Measurements from ENCODE around the gene NPR1.
"Not testable (repeated sequence)": the region's sequence is repeated elsewhere in the genome, so short reads cannot be mapped to it uniquely, and the experiment has no call there.

Gene NPR1

DNA sequence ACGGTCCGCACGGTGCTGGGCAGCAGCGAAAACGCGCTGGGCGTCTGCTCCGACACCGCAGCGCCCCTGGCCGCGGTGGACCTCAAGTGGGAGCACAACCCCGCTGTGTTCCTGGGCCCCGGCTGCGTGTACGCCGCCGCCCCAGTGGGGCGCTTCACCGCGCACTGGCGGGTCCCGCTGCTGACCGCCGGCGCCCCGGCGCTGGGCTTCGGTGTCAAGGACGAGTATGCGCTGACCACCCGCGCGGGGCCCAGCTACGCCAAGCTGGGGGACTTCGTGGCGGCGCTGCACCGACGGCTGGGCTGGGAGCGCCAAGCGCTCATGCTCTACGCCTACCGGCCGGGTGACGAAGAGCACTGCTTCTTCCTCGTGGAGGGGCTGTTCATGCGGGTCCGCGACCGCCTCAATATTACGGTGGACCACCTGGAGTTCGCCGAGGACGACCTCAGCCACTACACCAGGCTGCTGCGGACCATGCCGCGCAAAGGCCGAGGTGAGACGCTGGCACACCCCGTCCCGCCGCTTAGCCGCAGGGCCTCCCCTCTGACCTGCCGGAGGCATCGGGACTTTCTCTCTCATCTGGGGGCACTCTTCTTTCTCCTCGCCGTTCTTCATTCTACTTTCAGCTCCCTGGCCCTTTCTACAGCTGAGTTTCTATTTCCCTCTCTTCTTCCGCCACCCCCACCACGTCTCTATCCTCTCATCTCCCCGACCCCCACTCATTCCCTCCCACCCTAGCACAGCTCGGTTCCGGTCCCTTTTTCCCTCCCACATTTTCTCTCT lies 1.0 kb downstream of the NPR1 start:
- no peak for DNase-seq

DNA sequence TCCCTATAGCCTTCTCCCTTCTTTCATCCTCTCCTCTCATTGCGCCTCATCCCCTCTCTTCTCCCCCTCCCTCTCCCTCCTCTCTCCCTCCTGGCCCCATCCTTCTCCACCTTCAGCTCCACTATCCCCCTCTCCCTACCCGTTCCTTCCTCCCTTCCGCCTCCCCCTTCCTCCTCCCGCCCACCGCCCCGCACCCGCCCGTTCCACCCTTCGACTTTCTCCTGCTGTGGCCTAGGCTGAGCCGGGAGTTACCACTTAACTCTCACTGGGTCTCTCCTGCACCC lies 1.6 kb downstream of the NPR1 start:
- no peak for DNase-seq

DNA sequence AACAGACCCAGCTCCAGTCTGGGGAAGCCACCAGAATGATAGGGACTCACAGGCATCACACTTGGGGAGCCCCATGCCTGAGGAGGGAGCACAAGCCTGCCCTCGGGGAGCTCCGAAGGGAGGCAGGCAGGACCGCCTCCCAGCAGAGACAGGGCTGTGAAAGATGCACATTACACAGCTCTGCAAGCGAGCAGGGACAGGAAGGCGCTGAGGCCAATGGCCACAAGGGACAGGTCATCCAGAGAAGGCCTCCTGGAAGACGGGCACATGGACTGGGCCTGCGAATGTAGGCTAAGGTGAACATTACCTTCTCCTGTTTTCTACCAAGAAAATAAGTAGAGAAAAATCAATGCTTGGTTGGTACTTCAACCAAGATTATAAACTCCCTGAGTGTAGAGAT lies 4.2 kb downstream of the NPR1 start:
- no peak for DNase-seq

DNA sequence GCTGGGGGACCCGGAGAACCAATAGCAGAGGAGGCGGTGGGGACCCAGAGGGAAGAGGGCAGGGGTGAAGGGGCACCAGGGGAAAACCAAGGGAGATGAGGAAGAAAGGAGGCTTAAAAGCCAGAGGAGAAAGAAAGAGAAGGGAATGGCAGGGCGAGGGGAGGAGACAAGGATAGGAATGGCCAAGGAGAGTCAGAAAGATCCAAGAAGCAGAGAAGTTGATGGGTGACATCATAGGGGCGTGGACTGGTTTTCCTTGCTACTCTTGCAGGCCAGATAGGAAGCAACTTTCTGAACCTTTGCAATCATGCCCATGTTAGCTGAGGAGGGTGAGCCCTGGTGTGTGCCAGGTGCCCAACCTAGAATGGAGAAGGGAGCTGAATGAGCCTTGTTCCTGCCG lies 5.4 kb downstream of the NPR1 start:
- no peak for DNase-seq

DNA sequence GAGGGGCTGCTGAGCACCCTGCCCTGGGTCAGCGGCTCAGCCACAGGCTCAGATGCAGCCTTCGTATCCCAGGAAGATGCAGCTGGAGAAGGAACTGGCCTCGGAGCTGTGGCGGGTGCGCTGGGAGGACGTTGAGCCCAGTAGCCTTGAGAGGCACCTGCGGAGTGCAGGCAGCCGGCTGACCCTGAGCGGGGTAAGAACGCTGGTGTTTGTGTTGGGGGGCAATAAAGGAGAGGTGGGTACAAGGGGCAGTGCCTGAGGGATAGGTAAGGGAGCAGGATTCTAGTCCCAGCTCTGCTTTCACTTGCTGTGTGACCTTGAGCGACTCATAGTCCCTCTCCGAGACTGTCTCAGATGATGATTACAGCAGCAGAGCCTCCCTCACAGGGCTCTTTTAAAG lies 6.4 kb downstream of the NPR1 start:
- no peak for DNase-seq

DNA sequence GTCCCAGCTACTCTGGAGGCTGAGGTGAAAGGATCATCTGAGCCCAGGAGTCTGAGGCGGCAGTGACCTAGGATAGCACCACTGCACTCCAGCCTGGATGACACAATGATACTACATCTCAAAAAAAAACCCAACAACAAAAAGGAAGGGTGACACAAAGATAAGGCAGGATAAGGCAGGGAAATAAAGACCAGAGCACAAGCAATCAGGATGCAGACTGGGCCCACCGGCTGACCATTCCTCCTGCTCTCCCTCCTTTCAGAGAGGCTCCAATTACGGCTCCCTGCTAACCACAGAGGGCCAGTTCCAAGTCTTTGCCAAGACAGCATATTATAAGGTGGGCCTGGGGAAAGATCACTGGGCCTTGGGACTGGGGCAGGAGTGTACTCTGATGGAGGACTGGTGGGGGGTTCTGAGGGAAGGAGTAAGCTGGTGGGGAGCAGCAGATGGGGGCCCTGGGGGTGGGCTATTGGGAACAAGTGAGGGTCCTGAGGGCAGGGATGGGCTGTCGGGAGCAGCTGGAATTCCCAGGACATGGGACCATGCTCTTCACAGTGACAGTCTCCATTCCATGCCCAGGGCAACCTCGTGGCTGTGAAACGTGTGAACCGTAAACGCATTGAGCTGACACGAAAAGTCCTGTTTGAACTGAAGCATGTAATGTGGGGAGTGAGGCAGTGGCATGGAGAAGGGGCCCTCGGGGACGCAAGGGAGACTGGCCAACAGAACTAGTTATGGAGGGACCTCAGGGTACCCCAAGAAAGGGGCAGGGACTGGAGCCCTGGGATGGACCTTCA lies 7.3 kb downstream of the NPR1 start:
- DNase-seq = no peak

DNA sequence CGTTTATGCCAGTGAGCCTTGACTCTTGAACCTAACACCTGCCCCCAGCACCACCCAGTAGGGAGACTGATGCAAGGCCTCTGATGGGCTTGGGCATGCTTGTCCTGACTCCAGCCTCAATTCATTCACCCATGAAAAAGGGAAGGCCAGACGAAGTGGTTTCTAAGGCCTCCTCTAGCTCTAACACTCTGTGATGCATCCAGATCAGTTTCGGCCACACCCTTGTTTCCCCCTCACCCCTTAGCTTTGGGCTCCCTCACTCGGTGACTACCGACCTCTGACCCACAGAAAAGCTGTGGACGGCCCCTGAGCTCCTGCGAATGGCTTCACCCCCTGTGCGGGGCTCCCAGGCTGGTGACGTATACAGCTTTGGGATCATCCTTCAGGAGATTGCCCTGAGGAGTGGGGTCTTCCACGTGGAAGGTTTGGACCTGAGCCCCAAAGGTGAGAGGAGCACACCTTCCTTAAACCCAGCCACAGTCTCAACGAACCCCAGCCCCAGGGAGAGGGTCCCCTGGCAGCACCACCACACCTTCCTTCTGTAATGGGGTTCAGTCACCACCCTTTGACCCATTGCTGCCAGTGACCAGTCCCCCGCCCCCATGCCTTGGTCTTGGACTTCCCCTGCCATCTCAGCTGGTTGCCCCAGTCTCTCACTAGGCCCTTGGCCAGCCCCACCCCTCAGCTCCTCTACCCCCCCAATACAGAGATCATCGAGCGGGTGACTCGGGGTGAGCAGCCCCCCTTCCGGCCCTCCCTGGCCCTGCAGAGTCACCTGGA lies 9.0 kb downstream of the NPR1 start:
- DNase-seq = no peak

DNA sequence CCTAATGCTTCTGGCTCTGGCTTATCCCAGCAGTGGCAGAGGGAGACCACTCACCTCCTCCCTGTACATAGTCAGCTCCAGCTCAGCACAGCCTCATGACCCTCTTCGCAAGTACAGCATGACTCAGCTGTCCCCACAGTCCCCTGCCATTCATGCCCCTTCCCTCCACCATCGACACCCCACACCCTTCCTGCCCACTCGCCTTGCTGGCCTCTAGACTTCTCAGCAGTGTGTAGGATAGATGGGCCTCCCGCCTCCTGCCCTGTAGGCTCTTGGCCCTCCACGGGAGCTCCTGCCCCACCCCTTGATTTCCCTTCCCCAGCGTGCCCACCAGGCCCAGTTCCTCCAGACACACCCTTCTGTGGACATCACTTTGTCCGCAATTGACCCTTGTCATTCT lies 9.8 kb downstream of the NPR1 start:
- no peak for DNase-seq

DNA sequence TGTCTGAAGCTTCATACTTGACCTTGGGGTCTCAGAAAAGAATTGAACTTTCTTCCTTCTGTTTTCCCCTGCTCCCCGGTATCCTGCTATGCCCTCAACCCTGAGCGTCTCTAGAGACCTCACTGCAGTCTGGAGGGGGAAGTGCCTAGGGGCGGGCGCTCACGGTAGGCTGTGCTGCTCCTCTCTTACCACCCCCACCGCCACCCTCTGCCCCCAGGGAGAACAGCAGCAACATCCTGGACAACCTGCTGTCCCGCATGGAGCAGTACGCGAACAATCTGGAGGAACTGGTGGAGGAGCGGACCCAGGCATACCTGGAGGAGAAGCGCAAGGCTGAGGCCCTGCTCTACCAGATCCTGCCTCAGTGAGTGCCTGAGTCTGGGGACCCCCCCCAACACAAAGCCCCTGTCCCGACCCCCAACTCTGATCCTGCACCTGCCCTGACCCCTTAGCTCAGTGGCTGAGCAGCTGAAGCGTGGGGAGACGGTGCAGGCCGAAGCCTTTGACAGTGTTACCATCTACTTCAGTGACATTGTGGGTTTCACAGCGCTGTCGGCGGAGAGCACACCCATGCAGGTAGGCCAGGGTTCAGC lies 10.3 kb downstream of the NPR1 start:
- no peak for DNase-seq

DNA sequence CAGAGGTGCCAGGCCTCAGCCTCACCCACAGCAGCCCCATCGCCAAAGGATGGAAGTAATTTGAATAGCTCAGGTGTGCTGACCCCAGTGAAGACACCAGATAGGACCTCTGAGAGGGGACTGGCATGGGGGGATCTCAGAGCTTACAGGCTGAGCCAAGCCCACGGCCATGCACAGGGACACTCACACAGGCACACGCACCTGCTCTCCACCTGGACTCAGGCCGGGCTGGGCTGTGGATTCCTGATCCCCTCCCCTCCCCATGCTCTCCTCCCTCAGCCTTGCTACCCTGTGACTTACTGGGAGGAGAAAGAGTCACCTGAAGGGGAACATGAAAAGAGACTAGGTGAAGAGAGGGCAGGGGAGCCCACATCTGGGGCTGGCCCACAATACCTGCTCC lies 15.0 kb downstream of the NPR1 start:
- no peak for DNase-seq

DNA sequence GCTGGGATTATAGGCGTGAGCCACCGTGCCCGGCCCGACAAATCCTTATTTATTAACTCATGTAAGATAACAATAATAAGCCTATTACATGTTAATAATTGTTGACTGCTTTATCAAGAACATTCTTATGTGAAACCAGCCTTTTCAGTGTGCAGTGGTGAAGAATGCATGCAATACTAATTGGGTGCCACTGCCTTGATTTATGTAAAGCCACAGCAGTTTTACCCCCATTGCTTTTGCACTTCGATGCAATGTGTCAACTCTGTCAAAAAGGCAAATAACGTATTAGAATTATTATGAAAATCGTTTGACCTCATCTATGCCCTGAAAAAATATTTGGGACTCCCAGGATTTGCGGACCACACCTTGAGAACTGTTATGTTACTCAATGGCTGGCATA lies 18.3 kb downstream of the NPR1 start:
- no peak for DNase-seq

DNA sequence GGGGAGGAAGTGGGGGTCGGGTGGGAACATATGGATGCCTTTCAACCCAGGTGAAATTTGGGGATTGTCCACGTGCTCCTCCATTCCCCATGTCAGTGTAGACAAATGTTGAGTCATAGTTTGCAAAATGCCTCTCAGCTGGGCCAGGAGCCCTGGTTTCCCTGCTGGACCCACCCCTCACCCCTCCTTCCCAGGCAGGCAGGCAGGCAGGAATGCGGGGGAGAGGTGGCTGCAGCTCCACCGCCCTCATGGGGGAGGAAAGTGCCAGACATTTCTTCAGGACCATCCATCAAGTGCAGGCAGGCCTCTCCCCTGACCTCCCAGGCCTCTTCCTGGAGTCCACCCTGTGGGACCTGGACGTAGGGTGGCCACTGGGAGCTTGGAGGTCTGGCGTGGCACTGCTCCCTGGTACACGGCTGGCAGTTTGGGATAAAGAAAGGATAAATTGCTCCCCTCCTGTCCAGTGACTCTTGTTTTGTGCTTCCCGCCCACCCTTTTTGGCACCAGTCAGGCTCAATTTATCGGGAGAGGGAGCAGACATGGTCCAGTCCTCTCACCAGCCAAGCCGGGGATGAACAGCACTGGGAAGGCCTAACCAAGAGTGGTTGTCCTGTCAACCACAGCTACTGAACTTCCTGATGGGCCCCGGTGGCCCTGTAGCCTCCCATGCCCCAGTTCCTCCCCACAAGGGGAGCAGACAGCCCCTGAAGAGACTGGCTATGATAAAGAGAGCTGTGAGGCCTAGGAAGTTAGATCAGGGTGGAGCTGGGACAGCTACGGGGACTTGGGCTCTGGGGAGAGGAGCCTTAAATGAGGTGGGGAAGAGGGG lies 18.9 kb downstream of the NPR1 start:
- no peak for DNase-seq

DNA sequence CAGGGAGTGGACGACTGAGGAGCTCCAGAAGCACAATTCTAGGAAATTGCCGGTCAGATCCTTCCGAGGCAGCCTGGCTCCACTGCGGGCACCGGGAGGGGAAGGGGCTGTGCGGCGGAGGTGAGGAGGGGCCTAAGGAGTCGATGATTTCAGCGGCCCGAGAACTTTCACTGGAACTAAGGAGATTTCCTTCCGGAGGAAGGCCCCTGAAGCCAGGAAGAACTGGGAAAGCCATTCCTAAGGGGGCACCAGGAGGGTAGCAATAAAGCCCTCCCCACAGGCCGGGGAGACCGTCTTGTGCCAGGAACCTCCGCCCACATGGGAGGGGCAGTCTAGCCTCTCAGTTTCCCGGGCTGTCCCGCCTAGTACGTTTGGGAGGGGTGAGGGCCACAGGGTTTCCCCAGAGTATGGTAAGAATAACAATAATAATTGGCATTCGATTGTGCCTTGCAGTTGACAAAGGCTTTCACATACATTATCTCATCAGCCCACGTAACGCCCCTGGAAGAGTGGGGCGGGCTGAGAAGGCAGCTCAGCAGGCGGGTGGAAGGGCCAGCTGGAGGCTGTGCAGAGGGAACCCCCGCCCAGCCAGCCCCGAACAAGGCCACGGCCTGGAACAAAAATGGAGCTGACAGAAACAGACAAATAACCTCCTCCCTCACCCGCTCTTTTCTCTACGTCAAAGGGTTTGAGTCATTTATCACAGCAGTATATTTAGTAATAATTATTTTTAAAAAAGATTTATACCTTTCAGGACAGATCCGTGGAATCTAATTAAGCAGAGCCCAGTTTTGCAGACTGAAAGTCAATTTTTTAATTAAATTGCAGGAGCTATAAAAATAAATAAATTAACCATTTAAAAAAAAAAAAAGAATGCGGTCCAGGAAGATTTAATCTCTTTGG lies 19.8 kb downstream of the NPR1 start:
- peak in 22 of 56 donors; percentile 3 to 54 (median 18) for DNase-seq

DNA sequence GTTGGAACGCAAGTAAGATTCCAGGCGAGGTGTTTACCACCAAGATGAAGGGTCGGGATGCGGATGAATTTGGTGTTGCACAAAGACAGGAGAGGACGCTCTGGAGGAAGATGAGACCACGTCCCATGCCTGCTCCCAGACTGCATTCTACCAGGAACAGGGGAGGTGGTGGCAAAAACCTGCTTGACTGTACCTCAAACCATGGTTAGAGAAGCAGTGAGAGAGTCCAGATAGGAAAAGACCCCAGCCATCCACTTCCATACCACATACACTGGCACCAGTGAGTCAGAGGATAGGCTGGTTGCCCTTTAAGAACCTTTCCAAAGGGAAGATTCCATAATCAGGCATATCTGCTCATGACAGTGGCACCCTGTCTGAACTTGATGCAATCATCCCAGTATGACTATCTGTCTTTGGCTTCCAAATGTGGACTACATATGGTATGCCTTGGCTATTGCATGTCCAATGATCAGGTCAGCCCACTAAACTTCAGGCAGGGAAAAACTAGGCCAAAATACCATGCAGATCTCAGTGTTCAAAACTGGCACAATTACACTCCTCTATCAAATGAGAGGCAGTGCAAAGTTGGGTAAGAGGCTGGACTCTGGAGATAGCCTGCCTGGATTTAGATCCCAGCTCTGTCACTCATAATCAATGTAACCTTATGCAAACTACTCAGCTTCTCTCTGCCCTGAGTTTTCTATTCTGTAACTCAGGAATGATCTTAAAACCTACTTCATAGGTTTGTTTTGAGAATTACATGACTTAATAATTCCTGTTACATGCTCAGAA lies 20.6 kb downstream of the NPR1 start:
- no peak for DNase-seq

DNA sequence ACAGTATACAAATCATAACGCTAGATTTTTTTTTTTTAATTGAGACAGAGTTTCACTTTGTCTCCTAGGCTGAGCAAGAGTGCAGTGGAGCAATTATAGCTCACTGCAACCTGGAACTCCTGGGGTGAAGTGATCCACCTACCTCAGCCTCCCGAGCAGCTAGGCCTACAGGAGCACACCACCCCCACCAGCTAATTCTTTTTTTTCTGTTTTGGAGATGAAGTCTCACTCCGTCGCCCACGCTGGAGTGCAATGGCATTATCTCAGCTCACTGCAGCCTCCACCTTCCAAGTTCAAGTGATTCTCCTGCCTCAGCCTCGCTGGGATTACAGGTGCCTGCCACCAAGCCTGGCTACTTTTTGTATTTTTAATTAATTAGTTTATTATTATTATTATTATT lies 21.3 kb downstream of the NPR1 start:
- peak in 2 of 56 donors; percentile 10 to 14 for DNase-seq

DNA sequence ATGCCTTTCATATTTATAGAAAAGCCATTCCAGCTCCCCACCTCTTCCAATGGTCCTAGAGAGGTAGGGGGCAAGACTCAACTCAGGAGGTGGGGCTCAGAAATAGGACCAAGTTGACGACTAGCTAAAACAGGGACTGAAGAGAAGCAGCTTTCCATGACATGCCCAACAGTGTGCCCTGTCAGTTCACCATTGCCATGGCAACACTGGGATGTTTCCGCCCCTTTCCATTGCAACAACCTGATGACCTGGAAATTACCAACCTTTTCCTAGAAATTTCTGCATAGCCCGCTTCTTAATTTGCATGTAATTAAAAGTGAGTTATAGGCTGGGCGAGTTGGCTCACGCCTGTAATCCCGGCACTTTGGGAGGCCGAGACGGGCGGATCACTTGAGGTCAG lies 27.0 kb downstream of the NPR1 start:
- DNase-seq = no peak

DNA sequence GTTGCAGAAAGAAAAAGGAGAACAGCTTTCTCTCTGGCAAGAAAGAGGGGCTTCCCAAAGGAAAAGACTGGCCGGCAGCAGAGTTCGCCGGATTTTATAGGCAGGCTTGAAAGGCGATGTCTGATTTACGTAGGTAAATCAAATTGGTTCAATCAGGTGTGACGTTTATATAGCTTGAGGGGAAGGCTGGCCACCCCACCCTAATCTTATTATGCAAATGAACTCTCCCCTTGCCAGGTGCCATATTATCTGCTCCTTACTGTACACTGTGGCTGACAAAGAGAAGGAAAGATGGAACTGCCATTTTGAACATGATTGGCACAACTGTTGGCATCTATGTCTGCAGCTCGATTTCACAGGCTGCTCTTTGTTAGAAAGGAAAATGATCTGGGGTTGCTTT lies 32.5 kb downstream of the NPR1 start:
- no peak for DNase-seq

DNA sequence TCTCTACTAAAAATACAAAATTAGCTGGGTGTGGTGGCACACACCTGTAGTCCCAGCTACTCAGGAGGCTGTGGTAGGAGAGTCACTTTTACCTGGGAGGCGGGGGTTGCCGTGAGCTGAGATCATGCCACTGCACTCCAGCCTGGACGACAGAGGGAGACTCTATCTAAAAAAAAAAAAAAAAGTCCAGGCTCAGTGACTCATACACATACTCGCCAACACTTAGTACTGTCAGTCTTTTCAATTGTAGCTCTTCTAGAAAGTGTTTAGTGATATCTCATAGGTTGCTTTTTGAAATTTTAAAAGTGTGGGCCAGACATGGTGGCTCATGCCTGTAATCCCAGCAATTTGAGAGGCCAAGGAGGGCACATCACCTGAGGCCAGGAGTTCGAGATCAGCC lies 37.7 kb downstream of the NPR1 start:
- not testable (repeated sequence) for DNase-seq

DNA sequence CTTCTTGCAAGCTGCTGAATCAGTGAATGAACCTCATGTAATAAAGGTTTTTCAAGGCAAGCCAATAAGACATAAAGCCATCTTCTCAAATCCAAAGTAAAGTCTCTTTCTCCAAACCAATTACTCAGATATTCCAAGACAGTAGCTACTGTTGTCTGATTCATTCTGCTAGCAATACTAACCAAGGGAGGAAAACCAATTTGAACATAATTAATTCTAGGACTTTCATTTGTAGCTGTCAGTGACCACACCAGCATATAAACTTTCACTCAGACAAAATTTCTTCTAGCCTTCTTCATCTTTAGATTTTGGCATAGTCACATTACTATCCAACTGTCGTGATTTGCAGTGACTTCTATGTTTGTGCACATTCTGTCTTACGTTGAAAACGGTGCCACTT lies 38.8 kb downstream of the NPR1 start:
- DNase-seq = no peak

All from nucleus accumbens (tissue), 56 donors.